Inflammatory macrophage treated with lipopolysaccharide for 4 hours (primary cell): ENCODE results near the gene NCBP1.

Experiments
- DNase-seq: peaks from one replicate; pipeline ENCODE4 v3.0.0-alpha.2; 2020

Gene NCBP1

DNA sequence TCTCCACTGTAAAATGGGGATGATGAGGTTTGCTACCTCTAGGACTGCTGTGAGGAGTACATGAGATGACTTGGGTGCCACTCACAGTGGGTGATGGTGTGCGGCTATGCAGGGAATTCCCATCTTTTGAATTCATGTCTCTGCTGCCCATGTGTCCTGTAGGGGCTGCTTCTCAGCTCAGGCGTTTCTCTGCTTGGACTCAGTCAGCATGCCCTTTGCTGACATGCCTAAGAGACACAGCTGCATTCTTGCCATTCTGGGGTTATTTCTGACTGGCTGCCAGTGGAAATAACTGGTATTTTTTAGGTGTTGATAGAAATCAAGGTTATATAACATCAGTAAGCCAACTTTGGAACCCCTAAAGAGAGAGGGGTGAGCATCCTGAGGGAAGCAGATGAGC is 87.8 kb downstream of the NCBP1 start:
- DNase-seq = no peak

DNA sequence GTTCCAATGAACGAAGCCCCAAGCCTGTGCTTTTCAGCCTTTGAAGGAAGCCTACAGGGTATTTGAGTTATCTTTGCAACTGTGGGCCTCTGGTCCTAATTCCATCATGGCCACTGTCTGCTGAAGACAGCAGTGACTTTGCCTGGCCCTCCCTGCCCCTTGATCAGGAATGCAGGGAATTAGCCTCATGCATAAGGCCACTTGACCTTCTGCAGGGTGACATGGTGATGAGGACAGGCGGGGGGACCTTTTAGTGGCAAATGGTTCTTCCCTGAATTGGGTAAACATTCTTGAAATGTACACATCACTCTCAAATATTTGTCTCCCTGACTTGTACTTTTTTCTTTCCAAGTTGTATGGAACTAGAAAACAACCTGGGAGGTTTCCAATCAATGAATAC is 88.7 kb downstream of the NCBP1 start:
- no peak for DNase-seq
